Hepatocyte (in vitro differentiated cells): ENCODE data around the gene CCDC154. TPM values are rescaled to one million over a fixed set of nuclear protein-coding genes. Genes with fewer than 3 reads are reported as not detected.

ENCODE experiments used
- DNase-seq: peaks from one replicate; pipeline ENCODE4 v3.0.0-alpha.2; 2016; ENCODE audit warnings: low spot score
- H2AFZ ChIP-seq: fragments of 200-600 bp; sonication (generic); 2 replicates; pipeline ENCODE4 v1.6.0; 2016; ENCODE audit warnings: antibody characterized with exemption, mild to moderate bottlenecking
- H3K27ac ChIP-seq: fragments of 200-600 bp; sonication (generic); 2 replicates; pipeline ENCODE4 v1.5.1; 2016; ENCODE audit warnings: mild to moderate bottlenecking
- H3K27me3 ChIP-seq: fragments of 200-600 bp; sonication (generic); 2 replicates; pipeline ENCODE4 v1.6.1; 2016
- H3K36me3 ChIP-seq: fragments of 200-600 bp; sonication (generic); replicated peaks from 2 replicates; pipeline ENCODE4 v1.5.1; 2016; ENCODE audit warnings: low read depth; ENCODE audit not compliant: insufficient read depth
- H3K4me1 ChIP-seq: fragments of 200-600 bp; sonication (generic); 2 replicates; pipeline ENCODE4 v1.5.1; 2016; ENCODE audit warnings: mild to moderate bottlenecking, moderate library complexity; ENCODE audit not compliant: insufficient read depth
- H3K4me2 ChIP-seq: fragments of 200-600 bp; sonication (generic); 2 replicates; pipeline ENCODE4 v1.6.0; 2016
- H3K4me3 ChIP-seq: fragments of 200-600 bp; sonication (generic); 2 replicates; pipeline ENCODE4 v1.5.1; 2016; ENCODE audit warnings: mild to moderate bottlenecking
- H3K79me2 ChIP-seq: fragments of 200-600 bp; sonication (generic); 2 replicates; pipeline ENCODE4 v1.6.0; 2017; ENCODE audit warnings: mild to moderate bottlenecking
- H3K9me2 ChIP-seq: fragments of 200-600 bp; sonication (generic); replicated peaks from 2 replicates; pipeline ENCODE4 v1.6.0; 2017; ENCODE audit warnings: mild to moderate bottlenecking; ENCODE audit not compliant: insufficient read depth
- H3K9me3 ChIP-seq: fragments of 200-600 bp; sonication (generic); 2 replicates; pipeline ENCODE4 v1.5.1; 2016; ENCODE audit warnings: low read depth, mild to moderate bottlenecking
- H4K20me1 ChIP-seq: fragments of 200-600 bp; sonication (generic); 2 replicates; pipeline ENCODE4 v1.6.0; 2016; ENCODE audit warnings: mild to moderate bottlenecking; ENCODE audit not compliant: insufficient read depth, poor library complexity, severe bottlenecking
- EZH2 ChIP-seq: fragments of 200-600 bp; sonication (generic); IDR thresholded peaks from 2 replicates; pipeline ENCODE4 v1.6.1; 2016; ENCODE audit warnings: antibody characterized with exemption, mild to moderate bottlenecking, borderline replicate concordance
- EZH2phosphoT487 ChIP-seq: fragments of 200-600 bp; sonication (generic); IDR thresholded peaks from one replicate; pipeline ENCODE4 v1.6.1; 2018; ENCODE audit warnings: antibody characterized with exemption, mild to moderate bottlenecking, low read depth, moderate library complexity; ENCODE audit not compliant: unreplicated experiment, severe bottlenecking
- WGBS: methylation state at CpG from one replicate; pipeline ENCODE4 v1.1.6; 2016; ENCODE audit warnings: low lambda C conversion rate; ENCODE audit errors: missing lambda C conversion rate; 5-methylcytosine and 5-hydroxymethylcytosine counted together
- polyA plus RNA-seq: library from polyadenylated mRNA; unstranded; fragments of >200 nt; fragmentation: Nextera tagmentation; extraction: Ambion mirVana; gene quantifications from 2 replicates; pipeline ENCODE4 v1.2.1, GENCODE V29; 2016
- total RNA-seq: library from RNA; depleted of rRNA; stranded (reverse); fragments of >200 nt; gene quantifications from 2 replicates; pipeline ENCODE4 v1.2.3, GENCODE V29; 2014
- TF ChIP-seq, protein P1 (sequence below): fragments of 200-600 bp; sonication (generic); IDR thresholded peaks from 2 replicates; pipeline ENCODE4 v1.5.1; 2016; ENCODE audit warnings: antibody characterized with exemption, mild to moderate bottlenecking; ENCODE audit not compliant: poor library complexity

The CCDC154 gene
- total and polyA plus RNA-seq, 2 experiments from 2014 or later: 0.33 to 1.6 TPM

DNA sequence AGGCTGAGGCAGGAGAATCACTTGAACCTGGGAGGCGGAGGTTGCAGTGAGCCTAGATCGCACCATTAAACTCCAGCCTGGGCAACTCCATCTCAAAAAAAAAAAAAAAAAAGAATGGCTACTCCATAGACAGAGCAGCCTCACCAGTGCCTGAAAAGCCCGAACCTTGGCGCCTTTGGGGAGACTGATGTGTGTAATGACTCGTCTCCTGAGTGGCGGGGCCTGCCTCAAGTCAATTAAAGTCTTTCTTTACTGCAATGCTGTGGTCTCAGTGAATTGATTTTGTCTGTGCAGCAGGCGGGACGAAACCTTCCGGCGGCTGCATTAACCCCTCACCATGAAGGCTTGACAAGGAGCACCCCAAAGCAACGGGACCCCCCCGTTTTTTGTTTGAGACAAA, 20.3 kb downstream of the CCDC154 start:
- no peak for TF ChIP-seq EZH2
- Histone ChIP-seq H3K27me3 (no peaks in the 10 kb centered on the region), H3K9me2 (no peaks in the 10 kb centered on the region), H3K79me2 (peaks cover 15% of the 10 kb centered on the region), H3K4me3 (no peak overlapping the region), H3K4me2 (no peak overlapping the region), H3K36me3 (no peaks in the 10 kb centered on the region), H3K9me3 (no peaks in the 10 kb centered on the region), H3K27ac (no peak overlapping the region), H4K20me1 (no peaks in the 10 kb centered on the region), H2AFZ (no peak overlapping the region), H3K4me1 (peaks cover 12% of the 10 kb centered on the region)
- WGBS: 91% methylated on average over 12 of the region's 12 CpGs
- DNase-seq: no peak

DNA sequence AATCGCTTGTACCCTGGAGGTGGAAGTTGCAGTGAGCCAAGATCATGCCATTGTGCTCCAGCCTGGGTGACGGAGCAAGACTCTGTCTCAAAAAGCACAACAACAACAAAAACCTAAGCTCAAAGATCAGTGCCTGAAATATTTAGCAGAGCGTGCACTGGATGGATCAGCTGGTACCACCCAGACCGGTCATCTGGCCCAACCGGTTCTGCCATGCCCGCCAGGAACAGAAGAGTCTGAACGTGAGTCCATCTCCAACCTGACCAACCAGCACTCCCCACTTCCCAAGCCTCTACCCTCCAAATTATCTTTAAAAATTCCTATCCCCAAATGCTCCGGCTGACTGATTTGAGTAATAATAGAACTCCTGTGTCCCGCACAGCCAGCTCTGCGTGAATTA, 22.3 kb downstream of the CCDC154 start:
- Histone ChIP-seq H3K9me3 (no peaks in the 10 kb centered on the region), H3K27ac (peak overlapping the region; percentile 90), H3K4me2 (no peak overlapping the region), H3K4me1 (peaks cover 14% of the 10 kb centered on the region), H3K4me3 (no peak overlapping the region), H3K79me2 (peaks cover 32% of the 10 kb centered on the region), H3K27me3 (no peaks in the 10 kb centered on the region), H3K36me3 (no peaks in the 10 kb centered on the region), H4K20me1 (no peaks in the 10 kb centered on the region), H3K9me2 (no peaks in the 10 kb centered on the region), H2AFZ (no peak overlapping the region)
- WGBS: 88% methylated on average over 10 of the region's 10 CpGs
- DNase-seq: no peak
- TF ChIP-seq, protein P1, sequence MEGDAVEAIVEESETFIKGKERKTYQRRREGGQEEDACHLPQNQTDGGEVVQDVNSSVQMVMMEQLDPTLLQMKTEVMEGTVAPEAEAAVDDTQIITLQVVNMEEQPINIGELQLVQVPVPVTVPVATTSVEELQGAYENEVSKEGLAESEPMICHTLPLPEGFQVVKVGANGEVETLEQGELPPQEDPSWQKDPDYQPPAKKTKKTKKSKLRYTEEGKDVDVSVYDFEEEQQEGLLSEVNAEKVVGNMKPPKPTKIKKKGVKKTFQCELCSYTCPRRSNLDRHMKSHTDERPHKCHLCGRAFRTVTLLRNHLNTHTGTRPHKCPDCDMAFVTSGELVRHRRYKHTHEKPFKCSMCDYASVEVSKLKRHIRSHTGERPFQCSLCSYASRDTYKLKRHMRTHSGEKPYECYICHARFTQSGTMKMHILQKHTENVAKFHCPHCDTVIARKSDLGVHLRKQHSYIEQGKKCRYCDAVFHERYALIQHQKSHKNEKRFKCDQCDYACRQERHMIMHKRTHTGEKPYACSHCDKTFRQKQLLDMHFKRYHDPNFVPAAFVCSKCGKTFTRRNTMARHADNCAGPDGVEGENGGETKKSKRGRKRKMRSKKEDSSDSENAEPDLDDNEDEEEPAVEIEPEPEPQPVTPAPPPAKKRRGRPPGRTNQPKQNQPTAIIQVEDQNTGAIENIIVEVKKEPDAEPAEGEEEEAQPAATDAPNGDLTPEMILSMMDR: no peak

DNA sequence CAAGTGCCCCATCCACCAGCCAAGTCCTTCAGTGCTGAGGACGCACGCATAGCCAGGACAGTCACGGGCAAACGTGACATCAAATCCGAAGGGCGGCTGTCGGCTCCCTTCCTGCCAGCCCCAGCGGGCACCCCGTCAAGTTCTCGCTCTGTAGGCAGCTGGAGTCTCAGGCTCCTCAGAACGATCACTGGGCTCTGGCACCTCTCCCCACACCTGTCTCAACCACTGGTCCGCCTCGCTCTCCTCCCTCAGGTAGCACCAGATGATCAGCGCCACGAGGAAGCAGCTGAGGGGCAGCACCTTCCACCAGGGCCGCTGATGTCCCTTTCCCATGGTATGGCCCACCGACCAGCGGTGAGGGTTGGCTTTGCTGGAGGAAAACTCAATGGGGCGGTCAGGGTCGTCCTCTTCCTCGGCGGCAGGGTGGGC, 24.2 kb downstream of the CCDC154 start:
- WGBS: 5% methylated on average over 22 of the region's 22 CpGs
- Histone ChIP-seq H3K27me3 (no peaks in the 10 kb centered on the region), H2AFZ (no peak overlapping the region), H4K20me1 (no peaks in the 10 kb centered on the region), H3K9me3 (no peaks in the 10 kb centered on the region), H3K27ac (peak overlapping the region; percentile 79), H3K4me1 (peaks cover 16% of the 10 kb centered on the region), H3K36me3 (no peaks in the 10 kb centered on the region), H3K9me2 (no peaks in the 10 kb centered on the region), H3K4me2 (peak overlapping the region; percentile 93), H3K79me2 (peaks cover 32% of the 10 kb centered on the region), H3K4me3 (peak overlapping the region; percentile 59)
- TF ChIP-seq EZH2 (no peak), EZH2phosphoT487 (no peak)
- TF ChIP-seq, protein P1: no peak
- peak; percentile 19 for DNase-seq

DNA sequence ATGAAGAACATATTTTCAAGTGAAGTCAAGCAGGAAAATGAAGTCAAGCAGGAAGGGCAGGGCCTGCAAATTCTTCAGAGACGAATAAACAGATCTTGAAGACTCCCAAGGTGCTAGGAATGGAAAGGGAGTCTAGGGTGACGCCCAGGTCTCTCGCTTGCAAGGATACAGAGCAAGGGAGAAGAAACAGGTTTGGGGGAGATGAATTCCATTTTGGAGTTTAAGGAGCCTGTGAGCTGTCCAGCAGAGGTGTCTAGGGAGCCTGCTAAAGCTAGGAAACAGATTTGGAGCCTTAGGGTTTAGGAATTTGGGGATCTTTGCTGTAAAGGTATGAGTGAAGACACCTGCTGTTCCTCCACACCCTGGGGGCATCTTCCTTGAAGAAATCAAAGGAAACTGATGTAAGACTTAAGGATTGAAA, 27.8 kb downstream of the CCDC154 start:
- no peak overlapping the region for H3K4me2 ChIP-seq
- no peaks in the 10 kb centered on the region for H4K20me1 ChIP-seq
- no peak overlapping the region for H2AFZ ChIP-seq
- no peaks in the 10 kb centered on the region for H3K27me3 ChIP-seq
- H3K36me3 ChIP-seq: no peaks in the 10 kb centered on the region
- H3K4me1 ChIP-seq: peaks cover 18% of the 10 kb centered on the region
- no peak for TF ChIP-seq EZH2
- TF ChIP-seq, protein P1: no peak
- no peaks in the 10 kb centered on the region for H3K9me3 ChIP-seq
- peaks cover 44% of the 10 kb centered on the region for H3K79me2 ChIP-seq
- no peak for DNase-seq
- no peaks in the 10 kb centered on the region for H3K9me2 ChIP-seq
- H3K27ac ChIP-seq: no peak overlapping the region
- WGBS: 86% methylated on average over 3 of the region's 3 CpGs
- no peak overlapping the region for H3K4me3 ChIP-seq
